Keratinocyte (primary cell): ENCODE measurements around the gene KCNJ15.

Experiments
- CTCF ChIP-seq, 3 experiments: IDR thresholded peaks in 1 of 3; conservative IDR thresholded peaks in 1 of 3; optimal IDR thresholded peaks in 1 of 3; 2 replicates in 2 of 3; 3 replicates in 1 of 3; pipeline versions ENCODE3 to v1.5.1; 2011; ENCODE audit warnings: low read length in 3 of 3, mild to moderate bottlenecking in 3 of 3, moderate library complexity in 2 of 3, control low read depth in 1 of 3, inconsistent platforms in 1 of 3; ENCODE audit not compliant: insufficient read depth in 2 of 3; ENCODE audit errors: extremely low read depth in 1 of 3
- EZH2 ChIP-seq: IDR thresholded peaks from one replicate; pipeline ENCODE4 v1.6.1; 2012; ENCODE audit warnings: inconsistent platforms, mild to moderate bottlenecking, low read length, moderate library complexity

GRCh38 chr21:38211321-38211720 lies 45.5 kb upstream of the KCNJ15 start:
- no peak for TF ChIP-seq CTCF (optimal IDR thresholded peaks at IDR 0.05 in 1 of 3, IDR thresholded peaks at IDR 0.05 in 1 of 3, conservative IDR thresholded peaks at IDR 0.05 in 1 of 3; ENCODE audit: extremely low read depth in 1 of 3, insufficient read depth in 2 of 3, low read length in 3 of 3)
- TF ChIP-seq EZH2 = no peak
